Stimulated activated CD8-positive, alpha-beta memory T cell treated with anti-CD3 and anti-CD28 coated beads, Interleukin-12 subunit alpha, Interleukin-12 subunit beta, amount 100 ng/mL, for 24 hours (primary cell): ENCODE results near the gene AGPAT4.

ENCODE experiments used
- DNase-seq: peaks from one replicate; pipeline ENCODE4 v3.0.0-alpha.2; 2020; ENCODE audit errors: extremely low read depth

Gene AGPAT4

DNA sequence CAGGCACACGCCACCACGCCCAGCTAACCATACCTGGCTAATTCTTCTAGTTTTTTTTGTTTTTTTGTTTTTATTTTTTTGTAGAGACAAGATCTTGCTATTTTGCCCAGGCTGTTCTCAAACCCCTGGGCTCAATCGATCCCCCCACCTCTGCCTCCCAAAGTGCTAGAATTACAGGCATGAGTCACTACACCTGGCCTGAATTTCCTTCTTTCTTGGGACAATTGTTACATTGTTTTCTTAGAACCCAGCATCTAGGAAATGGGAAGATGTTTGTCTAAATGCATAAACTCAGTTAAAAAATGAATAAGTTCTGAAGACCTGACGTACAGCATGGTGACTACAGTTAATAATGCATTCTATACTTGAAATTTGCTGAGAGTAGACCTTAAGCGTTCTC is 10.8 kb upstream of the AGPAT4 start:
- DNase-seq, result no peak

GRCh38 chr6:161281092-161281491 is 7.2 kb upstream of the AGPAT4 start:
- no peak for DNase-seq

- DNase-seq, result no peak
These were observed 6.0 kb upstream of the AGPAT4 start for GRCh38 chr6:161279677-161280415.

DNA sequence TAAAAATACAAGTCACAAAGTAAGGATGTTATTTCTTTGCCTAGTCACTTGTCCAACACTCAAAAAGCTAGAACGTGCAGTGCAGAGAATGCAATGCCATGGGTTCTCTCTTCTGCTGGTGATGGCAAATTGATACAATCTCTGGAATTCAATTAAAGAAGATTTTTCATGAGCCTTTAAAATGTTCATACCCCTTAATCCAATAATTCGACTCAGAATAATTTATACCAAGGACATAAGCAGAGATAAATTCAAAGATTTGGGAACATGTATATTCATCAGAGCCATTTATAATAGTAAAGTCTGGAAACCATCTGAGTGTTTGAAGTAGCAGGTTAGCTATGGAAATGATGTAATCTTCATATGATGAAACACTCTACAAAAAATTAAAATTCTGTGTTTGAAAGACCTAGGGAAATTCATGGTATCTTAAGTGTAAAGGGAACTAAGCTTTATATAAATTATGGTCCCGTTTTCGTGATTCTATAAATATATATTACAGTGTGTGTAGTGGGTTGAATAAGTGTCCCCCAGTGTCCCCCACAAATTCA is 2.8 kb upstream of the AGPAT4 start:
- no peak for DNase-seq

DNA sequence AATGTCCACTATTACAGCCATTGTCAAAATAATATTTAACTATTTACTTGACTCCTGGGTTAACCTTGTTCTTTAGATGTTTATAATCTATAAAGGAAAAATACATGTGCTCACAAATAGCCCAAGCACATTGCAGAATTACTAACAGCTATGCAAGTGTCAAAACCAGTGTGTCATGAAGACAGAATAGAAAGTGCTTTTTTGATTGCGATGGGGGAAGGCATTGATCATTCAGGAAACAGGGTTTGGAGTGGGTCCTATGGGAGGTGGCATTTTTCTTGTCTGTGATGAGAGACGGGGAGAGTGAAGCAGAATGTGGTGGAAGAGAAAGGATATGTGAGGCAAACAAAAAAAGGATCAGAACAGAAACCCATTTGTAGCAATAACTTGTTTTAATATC is 1.0 kb upstream of the AGPAT4 start:
- no peak for DNase-seq

- no peak for DNase-seq
These were observed 612 bp upstream of the AGPAT4 start for GRCh38 chr6:161274488-161274858.

- DNase-seq, result no peak
These were observed 548 bp downstream of the AGPAT4 start for GRCh38 chr6:161273274-161273751.

DNA sequence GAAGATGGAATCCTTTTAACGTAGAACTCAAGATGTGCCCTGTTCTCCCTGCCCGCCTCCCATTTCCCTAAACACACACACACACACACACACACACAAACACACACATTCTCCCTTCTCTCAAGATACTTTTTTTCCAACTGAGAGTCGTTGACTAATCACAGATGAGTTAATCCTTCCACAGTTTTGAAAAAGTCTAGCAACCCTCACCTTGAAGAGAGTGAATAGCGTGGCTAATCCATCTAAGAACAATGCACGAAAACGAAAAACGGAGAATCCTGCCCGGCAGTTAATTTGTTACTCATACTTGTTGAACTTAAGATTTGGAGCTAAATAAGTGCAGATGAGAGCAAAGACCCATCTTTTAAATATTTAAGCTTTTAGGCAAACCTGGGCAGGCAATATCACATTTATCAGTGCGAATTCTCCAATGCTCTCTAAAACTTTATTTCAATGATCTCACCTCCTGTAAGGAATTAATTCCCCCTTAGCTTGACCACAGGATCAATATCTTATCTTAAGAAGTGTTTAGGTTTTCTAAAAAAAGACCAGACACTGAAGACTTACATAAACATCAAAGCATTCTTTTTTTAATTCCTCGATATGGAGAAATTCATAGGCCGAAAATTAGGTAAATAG is 1.1 kb downstream of the AGPAT4 start:
- DNase-seq, result no peak

DNA sequence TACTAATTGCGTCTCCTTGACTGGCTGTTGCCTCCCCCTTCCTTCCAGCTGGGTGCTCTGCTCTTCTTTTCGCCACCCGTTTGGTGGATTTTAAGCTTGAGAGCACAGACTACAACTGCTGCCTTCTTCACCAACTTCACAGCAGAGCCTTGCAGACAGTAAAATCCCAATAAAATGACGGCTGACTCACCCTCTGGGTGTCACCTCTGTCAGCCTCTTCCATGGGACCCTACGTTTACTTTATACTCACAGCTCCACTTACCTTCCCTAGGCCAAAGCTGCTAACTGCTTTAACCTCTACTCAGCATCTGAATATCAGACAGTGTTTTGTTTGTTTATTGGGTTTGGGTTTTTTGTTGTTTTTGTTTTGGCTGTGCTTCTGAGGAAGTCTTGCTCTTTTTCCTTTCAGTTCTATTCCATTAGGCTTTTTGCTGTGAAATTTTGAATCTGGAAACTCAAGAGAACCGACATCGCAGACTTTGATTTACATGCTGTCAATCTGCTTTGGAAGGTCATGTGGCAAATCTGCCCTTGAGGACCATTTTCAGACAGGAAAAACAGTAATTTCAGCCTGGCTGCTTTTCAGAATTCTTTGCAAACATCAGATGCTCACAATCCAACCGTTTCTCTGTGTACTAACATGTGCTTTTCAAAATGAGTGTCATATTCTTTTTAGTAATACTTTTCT is 2.4 kb downstream of the AGPAT4 start:
- no peak for DNase-seq

DNA sequence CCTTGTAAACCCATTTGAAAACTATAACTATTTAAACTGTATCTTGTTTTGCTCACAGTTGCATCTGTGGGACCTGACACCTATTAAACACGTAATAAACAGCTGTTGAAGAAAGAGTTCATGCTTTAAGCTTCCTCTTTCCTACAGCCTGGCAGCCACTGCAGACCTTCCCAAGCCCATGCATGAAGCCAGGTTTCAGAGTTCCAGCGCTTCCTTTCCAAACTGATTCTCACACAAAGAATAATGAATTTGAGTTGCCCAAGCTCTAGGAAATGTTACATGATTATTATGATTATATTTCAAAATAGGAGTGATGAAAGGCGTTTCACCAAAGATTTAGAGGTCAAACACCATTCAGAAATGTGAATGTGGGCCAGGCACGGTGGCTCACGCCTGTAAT is 3.7 kb downstream of the AGPAT4 start:
- DNase-seq, result no peak

GRCh38 chr6:161269310-161269709 is 4.6 kb downstream of the AGPAT4 start:
- DNase-seq, result no peak

DNA sequence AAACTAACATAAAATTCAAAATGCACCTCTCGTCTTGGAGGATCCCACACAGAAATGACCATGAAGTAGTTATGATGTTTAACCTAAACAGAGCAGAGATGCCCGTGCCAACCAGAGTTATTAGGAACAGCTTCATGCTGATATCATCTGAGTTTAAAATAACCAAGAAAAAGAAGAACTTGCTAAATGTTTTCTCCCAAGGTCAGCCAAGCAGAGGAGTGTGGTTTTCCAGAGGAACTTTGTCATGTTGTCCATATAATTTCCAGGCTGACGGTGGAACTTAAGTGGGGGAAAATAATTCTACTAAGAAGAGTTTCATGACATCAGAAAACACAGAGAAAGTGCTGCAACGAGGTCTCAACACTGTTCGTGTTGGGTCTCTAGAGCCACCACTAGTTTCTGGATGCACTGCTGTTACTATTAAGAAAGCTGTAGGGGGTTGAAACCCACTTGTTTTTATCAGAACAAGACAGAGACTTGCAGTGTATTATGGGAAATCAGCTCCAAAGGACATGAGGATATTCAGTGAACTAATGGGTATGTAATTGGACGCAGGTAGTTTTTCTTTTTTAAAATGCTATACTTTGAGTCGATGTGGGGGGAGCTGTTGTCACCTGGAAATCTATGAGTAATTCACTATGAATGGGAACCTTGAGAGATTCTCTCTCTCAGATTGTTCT is 5.2 kb downstream of the AGPAT4 start:
- DNase-seq, result no peak

- DNase-seq, result no peak
These were observed 7.2 kb downstream of the AGPAT4 start for GRCh38 chr6:161266513-161267230.

DNA sequence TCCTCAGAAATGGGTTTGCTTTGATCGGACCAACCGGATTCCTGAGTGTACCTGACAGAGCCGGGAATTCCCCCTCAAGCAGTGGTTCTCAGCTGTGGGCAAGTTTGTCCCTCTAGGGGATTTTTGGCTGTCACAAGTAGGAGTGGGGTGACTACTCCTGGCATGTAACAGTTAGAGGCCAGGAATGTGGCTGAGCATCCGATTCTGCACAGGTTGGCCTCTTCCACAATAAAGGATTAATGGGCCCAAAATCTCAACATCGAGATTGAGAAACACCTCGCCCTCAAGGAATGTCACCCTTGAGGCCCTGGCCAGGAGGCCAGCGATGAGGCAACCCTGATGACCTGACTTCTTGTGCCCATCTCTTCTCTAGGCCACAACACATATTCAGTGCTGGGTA is 7.9 kb downstream of the AGPAT4 start:
- no peak for DNase-seq

DNA sequence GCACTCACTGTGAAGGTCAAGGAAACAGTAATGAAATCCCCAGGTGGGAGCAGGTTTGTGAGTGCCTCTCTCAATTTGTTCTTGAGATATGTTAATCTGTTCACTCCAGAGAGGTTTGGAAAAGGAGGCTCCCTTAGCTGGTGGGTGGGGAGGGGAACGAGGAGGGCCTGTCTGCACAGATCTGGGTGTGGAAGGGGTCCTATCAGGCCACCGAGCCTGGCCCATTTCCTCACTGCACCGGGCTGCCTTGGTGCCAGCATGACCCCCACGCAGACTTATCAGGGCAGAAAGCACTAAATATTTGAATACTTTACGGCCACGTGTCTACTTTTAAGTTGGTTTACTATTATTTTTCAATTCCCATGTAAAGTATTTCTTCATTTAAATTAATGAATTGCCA is 8.3 kb downstream of the AGPAT4 start:
- no peak for DNase-seq

GRCh38 chr6:161264181-161264580 is 9.7 kb downstream of the AGPAT4 start:
- no peak for DNase-seq

GRCh38 chr6:161261816-161262215 is 12.0 kb downstream of the AGPAT4 start:
- no peak for DNase-seq

GRCh38 chr6:161261325-161261724 is 12.5 kb downstream of the AGPAT4 start:
- no peak for DNase-seq

DNA sequence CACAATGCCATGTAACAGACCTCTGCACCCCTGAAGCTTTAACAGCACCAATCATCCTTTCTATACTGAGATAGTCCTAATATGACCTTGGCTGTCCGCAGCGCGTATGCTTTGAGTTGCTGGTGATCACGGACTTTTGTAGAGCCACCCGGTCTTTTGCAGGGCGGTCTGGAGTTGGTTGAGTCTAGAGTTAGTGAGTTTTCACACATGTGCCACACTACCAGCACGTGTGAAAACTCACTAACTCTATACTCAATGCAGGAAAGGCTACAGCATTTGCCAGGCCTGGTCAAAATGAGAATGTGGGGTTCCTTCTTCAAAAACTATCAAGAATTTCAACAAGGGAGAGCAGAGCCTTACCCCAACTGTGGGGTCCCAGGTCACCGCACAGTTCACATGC is 14.6 kb downstream of the AGPAT4 start:
- no peak for DNase-seq

DNA sequence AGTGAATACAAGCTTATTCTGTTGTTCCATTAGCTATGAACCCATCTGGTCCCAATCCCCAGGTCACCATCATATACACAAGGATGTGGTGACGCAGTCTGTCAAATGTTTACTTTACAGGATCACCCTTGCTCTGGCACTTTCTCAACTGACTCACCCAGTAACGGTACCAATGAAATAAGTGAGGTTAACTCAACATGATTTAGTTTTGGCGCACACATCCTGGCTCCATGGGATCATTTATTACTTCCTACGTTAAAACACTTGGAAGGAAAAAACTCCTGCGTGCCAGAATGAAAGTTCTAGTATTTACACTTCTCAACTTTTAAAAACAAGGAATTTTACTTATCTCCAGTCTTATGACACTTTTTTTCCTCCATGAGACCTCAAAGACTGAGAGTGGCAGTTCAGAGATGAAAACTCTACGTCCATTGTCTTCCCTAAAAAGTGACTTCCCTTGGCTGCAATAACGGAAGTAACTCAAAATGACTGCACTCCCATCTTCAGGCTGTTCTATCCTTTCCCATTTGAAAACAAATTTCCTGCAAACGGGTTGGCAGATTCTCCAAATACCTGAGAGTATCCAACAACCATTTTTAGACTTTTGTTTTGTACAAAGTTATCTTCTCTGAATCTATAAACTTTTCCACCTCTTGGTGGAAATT is 15.9 kb downstream of the AGPAT4 start:
- no peak for DNase-seq

DNA sequence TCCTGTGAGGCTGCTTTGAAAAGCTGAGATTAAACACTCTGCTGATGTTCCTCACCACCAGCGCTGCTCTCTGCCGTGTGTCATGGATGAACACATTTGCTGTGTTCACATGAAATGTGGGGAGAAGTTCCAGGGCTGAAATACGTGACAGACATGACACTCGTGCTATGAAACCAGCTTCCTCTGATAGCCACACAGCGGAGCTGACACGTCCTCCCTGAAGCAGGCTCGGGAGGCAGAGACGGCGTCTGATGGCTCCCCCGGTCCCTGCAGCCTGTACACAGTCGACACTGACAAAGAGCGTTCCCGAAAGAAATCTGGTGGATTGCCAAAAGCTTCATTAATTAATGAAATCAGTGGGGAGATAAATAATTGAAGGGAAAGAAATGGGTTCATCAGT is 17.5 kb downstream of the AGPAT4 start:
- DNase-seq, result no peak
